ENCODE data around the gene CDH13.

Gene CDH13

GRCh38 chr16:83070416-83071209, 443.8 kb downstream of the CDH13 start:
- DNase-seq: no peak

GRCh38 chr16:83075956-83076355, 449.2 kb downstream of the CDH13 start:
- no peak for DNase-seq

- no peak for DNase-seq
Observed at GRCh38 chr16:83083361-83083760, 456.6 kb downstream of the CDH13 start.

- no peak for DNase-seq
Observed at GRCh38 chr16:83085660-83086059, 458.9 kb downstream of the CDH13 start.

- no peak for DNase-seq
Observed at GRCh38 chr16:83095941-83096692, 469.3 kb downstream of the CDH13 start.

GRCh38 chr16:83098536-83098935, 471.8 kb downstream of the CDH13 start:
- DNase-seq: no peak

- DNase-seq: peak; percentile 30
Observed at GRCh38 chr16:83100679-83101078, 473.9 kb downstream of the CDH13 start.

GRCh38 chr16:83102336-83102735, 475.6 kb downstream of the CDH13 start:
- no peak for DNase-seq

- no peak for DNase-seq
Observed at GRCh38 chr16:83105279-83106077, 478.7 kb downstream of the CDH13 start.

GRCh38 chr16:83109490-83110125, 482.8 kb downstream of the CDH13 start:
- no peak for DNase-seq

- DNase-seq: no peak
Observed at GRCh38 chr16:83110269-83110668, 483.5 kb downstream of the CDH13 start.

GRCh38 chr16:83113317-83113716, 486.5 kb downstream of the CDH13 start:
- DNase-seq: peak; percentile 25

GRCh38 chr16:83113811-83114210, 487.0 kb downstream of the CDH13 start:
- no peak for DNase-seq

GRCh38 chr16:83115491-83116232, 488.9 kb downstream of the CDH13 start:
- no peak for DNase-seq

- DNase-seq: no peak
Observed at GRCh38 chr16:83116274-83116892, 489.6 kb downstream of the CDH13 start.

GRCh38 chr16:83117810-83118209, 491.0 kb downstream of the CDH13 start:
- DNase-seq: no peak

GRCh38 chr16:83118365-83118764, 491.6 kb downstream of the CDH13 start:
- DNase-seq: no peak

- no peak for DNase-seq
Observed at GRCh38 chr16:83125999-83126568, 499.3 kb downstream of the CDH13 start.

GRCh38 chr16:83128041-83128440, 501.3 kb downstream of the CDH13 start:
- no peak for DNase-seq

GRCh38 chr16:83130039-83130438, 503.3 kb downstream of the CDH13 start:
- DNase-seq: no peak

- DNase-seq: no peak
Observed at GRCh38 chr16:83134638-83135037, 507.9 kb downstream of the CDH13 start.

All from activated CD4-positive, alpha-beta T cell treated with anti-CD3 and anti-CD28 coated beads, Interleukin-2, amount 50 U/mL, for 16 hours (primary cell).